ENCODE results near the gene ERICH6B.

Gene ERICH6B

GRCh38 chr13:45519493-45519892 is 96.0 kb downstream of the ERICH6B start:
- TF ChIP-seq SPI1 (IDR thresholded peaks at IDR 0.05; ENCODE audit: borderline replicate concordance, low read depth), result no peak
- TF ChIP-seq GABPA (IDR thresholded peaks at IDR 0.05; ENCODE audit: low read depth), result no peak
- TF ChIP-seq POLR2AphosphoS5 (IDR thresholded peaks at IDR 0.05; ENCODE audit: low read depth), result no peak
- no peak for TF ChIP-seq REST (IDR thresholded peaks at IDR 0.05; ENCODE audit: insufficient replicate concordance, low read depth)
- H3K27me3 ChIP-seq (ENCODE audit: insufficient read depth, poor library complexity, severe bottlenecking), result no peaks in the 10 kb centered on the region
- DNase-seq (ENCODE audit: low read depth in 1 of 2, low spot score in 1 of 2), result no peak
- no peak overlapping the region for H3K27ac ChIP-seq (replicated peaks)
- no peak overlapping the region for H3K4me3 ChIP-seq (replicated peaks; ENCODE audit: insufficient read depth, low read length)

- H3K4me3 ChIP-seq (replicated peaks; ENCODE audit: insufficient read depth, low read length), result no peak overlapping the region
- no peak overlapping the region for H3K27ac ChIP-seq (replicated peaks)
- H3K27me3 ChIP-seq (ENCODE audit: insufficient read depth, poor library complexity, severe bottlenecking), result no peaks in the 10 kb centered on the region
- DNase-seq (ENCODE audit: low read depth in 1 of 2, low spot score in 1 of 2), result no peak
- TF ChIP-seq SPI1 (IDR thresholded peaks at IDR 0.05; ENCODE audit: borderline replicate concordance, low read depth) (no peak), GABPA (IDR thresholded peaks at IDR 0.05; ENCODE audit: low read depth) (no peak), POLR2AphosphoS5 (IDR thresholded peaks at IDR 0.05; ENCODE audit: low read depth) (no peak), REST (IDR thresholded peaks at IDR 0.05; ENCODE audit: insufficient replicate concordance, low read depth) (no peak)
- TF ChIP-seq, protein P1, sequence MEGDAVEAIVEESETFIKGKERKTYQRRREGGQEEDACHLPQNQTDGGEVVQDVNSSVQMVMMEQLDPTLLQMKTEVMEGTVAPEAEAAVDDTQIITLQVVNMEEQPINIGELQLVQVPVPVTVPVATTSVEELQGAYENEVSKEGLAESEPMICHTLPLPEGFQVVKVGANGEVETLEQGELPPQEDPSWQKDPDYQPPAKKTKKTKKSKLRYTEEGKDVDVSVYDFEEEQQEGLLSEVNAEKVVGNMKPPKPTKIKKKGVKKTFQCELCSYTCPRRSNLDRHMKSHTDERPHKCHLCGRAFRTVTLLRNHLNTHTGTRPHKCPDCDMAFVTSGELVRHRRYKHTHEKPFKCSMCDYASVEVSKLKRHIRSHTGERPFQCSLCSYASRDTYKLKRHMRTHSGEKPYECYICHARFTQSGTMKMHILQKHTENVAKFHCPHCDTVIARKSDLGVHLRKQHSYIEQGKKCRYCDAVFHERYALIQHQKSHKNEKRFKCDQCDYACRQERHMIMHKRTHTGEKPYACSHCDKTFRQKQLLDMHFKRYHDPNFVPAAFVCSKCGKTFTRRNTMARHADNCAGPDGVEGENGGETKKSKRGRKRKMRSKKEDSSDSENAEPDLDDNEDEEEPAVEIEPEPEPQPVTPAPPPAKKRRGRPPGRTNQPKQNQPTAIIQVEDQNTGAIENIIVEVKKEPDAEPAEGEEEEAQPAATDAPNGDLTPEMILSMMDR (IDR thresholded peaks at IDR 0.05; ENCODE audit: insufficient read depth, low read length), result no peak
These were observed 96.9 kb downstream of the ERICH6B start for GRCh38 chr13:45518525-45519245.

DNA sequence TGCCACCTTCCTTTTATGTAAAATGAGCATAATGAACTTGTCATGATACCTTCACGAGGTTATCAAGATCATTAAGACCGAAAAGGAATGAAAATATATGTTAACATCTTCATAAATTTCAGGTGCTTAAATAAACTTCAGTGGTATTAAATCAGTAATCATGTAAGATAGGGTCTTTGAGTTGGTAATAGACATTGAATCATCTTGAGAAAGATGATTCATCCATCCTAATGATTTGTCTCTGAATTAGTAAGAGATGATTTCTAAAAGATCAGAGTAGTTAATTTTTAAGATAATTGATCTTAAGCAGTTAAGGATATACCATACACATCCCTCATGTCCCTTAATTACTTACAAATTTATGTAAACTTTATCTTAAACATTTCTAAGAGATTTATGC is 98.8 kb downstream of the ERICH6B start:
- Histone ChIP-seq H3K27me3 (ENCODE audit: insufficient read depth, poor library complexity, severe bottlenecking) (no peaks in the 10 kb centered on the region), H3K4me3 (replicated peaks; ENCODE audit: insufficient read depth, low read length) (no peak overlapping the region), H3K27ac (replicated peaks) (no peak overlapping the region)
- no peak for DNase-seq (ENCODE audit: low read depth in 1 of 2, low spot score in 1 of 2)
- TF ChIP-seq, protein P1 (IDR thresholded peaks at IDR 0.05; ENCODE audit: insufficient read depth, low read length), result no peak
- TF ChIP-seq SPI1 (IDR thresholded peaks at IDR 0.05; ENCODE audit: borderline replicate concordance, low read depth), result no peak
- TF ChIP-seq REST (IDR thresholded peaks at IDR 0.05; ENCODE audit: insufficient replicate concordance, low read depth), result no peak
- TF ChIP-seq POLR2AphosphoS5 (IDR thresholded peaks at IDR 0.05; ENCODE audit: low read depth), result no peak
- no peak for TF ChIP-seq GABPA (IDR thresholded peaks at IDR 0.05; ENCODE audit: low read depth)
